NCI-H146 treated with DMSO at 0.1 percent for 48 hours (cell line): ENCODE results near the gene NCOA5.
"Not testable (repeated sequence)": the region's sequence is repeated elsewhere in the genome, so short reads cannot be mapped to it uniquely, and the experiment has no call there.

Experiments
- DNase-seq: peaks from one replicate; lab custom pipeline; 2025; ENCODE audit not compliant: unreplicated experiment; lab: John Stamatoyannopoulos, UW

Gene NCOA5

GRCh38 chr20:46121184-46121930, 31.6 kb upstream of the NCOA5 start:
- no peak for DNase-seq

DNA sequence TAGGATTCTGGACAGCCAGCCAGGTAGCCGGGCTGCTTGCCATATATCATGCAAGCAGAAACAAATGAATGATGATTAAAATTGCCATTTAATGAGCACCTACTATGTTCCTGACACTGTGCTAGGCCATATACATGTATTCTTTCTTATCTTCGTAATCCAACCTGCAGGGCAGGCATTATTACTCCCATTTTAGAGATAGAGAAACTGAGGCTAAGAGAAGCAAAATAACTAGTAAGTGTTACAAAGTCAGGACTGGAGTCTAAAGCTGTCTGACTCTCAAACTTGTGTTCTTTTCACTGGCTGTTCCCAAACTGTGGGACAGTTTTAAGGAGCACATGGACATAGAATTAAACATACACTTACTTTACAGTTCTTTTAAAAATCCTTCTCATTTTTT, 30.4 kb upstream of the NCOA5 start:
- DNase-seq = no peak

DNA sequence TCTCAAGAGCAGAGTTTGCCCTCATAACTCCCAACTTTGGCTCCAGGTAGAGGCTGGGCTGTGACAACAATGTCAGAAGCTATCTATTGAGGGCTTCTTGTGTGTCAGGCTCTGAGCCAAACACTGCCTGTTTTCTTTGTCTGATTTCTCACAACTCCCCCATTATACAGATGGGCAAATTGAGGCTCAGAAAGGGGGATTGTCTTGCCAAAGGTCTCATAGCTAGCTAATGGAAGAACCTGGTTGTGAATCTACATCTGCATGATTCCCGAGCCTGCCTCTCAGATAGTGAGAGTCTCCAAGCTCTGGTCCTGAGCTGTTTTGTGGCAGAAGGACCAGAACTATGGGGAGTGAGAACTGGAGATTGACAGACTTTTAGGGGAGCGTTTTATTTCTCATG, 29.8 kb upstream of the NCOA5 start:
- DNase-seq = no peak

GRCh38 chr20:46119028-46119546, 29.3 kb upstream of the NCOA5 start:
- no peak for DNase-seq

GRCh38 chr20:46118481-46119020, 28.8 kb upstream of the NCOA5 start:
- no peak for DNase-seq

DNA sequence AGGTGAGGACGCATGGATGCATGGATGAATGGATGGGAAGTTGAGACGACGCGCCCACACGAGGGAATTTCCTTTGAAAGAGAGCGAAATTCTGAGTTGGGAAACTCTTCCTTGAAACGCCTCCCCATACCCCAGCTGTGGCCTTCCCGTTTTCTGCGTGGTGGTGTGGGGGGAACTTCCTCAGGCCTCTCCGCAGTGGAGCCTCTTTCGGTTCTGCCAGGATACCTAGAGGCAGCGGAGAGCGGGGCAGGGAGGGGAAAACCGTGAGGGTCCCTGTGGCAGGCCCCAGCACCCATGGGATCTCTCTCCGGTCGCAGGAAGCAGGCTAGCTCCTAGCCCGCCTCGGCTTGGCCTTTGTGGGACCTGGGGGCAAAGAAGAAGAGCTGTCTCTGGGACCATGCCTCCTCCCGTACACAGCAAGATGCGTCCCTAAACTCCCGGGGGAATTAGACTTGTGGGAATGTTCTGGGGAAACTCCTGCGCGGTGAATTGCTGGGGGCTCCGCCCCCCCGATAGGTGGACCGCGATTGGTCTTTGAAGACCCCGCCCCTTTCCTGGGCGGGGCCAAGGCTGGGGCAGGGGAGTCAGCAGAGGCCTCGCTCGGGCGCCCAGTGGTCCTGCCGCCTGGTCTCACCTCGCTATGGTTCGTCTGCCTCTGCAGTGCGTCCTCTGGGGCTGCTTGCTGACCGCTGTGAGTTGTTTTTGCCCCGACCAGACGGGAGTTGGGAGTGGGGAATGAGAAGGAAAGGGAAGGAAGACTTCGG, 28.1 kb upstream of the NCOA5 start, which contains the start of gene CD40:
TSS of gene CD40 (plus strand) at position 611 of the 764 bp plus-strand sequence. CDS start at position 641, 30 bp downstream.
- peak; percentile 37 for DNase-seq

DNA sequence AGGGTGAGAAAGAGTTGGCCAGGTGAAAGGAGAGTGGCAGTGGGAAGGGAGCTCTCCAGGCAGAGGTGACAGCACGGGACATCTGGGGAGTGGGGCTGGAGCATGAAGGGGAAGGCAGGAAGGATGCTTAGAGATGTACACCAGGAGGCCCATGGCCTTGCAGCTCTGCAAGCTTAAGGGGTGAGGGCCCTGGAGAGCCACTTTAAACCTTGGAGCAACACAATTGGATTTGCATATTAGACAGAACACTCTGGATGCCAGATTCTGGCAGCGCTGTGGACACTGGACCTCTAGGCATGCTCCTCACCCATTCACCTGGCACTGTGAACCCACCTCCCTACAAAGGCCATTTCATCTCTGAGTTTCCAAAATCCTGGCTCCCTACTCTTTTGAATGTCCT, 24.7 kb upstream of the NCOA5 start:
- no peak for DNase-seq

GRCh38 chr20:46113113-46113470, 23.3 kb upstream of the NCOA5 start:
- DNase-seq = no peak

GRCh38 chr20:46112430-46113112, 22.8 kb upstream of the NCOA5 start:
- DNase-seq = no peak

GRCh38 chr20:46111836-46112212, 22.1 kb upstream of the NCOA5 start:
- no peak for DNase-seq

DNA sequence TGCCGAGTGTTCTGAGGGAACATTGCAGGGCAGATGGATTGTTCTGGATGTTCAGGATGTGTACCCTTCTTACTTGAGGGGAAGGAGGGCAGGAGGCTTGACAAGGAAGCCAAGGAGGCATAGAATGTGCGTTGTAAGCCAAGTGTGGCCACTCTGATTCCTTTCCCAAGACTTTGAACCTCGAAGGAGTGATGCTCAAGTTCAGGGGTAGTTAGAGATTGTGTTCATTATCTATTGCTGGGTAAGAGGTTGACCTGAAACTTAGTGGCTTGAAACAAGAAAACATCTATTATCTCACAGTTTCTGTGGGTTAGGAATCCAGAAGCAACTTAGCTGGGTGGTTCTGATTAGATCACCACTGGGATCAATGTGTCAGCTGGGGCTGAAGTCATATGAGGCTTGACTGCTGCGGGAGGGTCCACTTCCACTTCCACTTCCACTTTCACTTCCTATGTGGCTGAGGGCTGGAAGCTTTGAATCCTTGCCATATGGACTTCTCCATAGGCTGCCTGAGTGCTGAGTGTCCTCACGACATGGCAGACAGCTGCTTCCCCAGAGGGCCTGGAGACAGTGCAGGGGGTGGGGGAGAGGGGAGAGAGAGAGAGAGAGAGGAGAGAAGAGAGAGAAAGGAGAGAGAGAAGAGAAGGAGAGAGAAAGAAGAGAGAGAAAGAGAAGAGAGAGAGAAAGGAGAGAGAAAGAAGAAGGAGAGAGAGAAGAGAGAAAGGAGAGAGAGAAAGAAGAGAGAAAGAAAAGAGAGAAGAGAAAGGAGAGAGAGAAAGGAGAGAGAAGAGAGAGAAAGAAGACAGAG, 21.5 kb upstream of the NCOA5 start:
- no peak for DNase-seq

- DNase-seq = no peak
Measured at GRCh38 chr20:46108976-46109375, 19.2 kb upstream of the NCOA5 start.

DNA sequence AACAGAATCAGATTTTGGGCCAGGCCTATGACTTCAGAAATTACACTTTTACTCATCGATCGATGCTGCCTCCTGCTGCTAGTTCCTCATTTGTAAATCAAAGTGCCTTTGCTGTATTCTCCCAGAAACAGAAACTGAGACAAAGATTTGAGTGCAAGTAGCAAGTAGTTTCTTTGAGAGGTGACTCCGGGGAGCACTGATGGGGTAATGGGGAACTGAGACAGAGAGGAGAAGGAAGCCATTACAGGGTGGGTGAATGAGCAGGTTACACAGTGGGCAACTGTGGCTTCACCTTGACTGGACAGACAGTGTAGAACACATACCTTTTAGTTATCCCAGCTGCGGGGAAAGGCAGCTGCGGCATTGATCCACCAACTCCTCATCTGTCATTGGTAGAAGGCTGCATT, 18.7 kb upstream of the NCOA5 start:
- no peak for DNase-seq

DNA sequence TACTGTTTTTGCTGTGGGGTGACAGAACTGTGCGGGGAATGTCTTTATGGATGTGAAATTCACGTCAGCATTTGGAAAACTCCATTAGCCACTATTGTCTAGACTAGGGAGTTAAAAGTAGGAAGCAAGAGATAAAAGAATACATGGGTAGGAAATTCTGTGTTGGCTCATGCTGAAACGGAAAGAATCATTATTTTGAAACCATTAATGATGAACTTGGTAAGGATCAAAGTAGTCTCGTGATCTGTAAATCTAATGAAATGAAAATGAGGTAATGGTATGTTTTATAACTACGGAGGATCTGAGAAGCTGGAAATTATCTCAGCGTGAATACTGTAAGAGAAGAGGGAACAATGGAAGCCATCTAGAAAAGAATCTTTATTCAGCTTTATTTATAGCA, 17.3 kb upstream of the NCOA5 start:
- peak; percentile 39 for DNase-seq

- no peak for DNase-seq
Measured at GRCh38 chr20:46104262-46104661, 14.5 kb upstream of the NCOA5 start.

DNA sequence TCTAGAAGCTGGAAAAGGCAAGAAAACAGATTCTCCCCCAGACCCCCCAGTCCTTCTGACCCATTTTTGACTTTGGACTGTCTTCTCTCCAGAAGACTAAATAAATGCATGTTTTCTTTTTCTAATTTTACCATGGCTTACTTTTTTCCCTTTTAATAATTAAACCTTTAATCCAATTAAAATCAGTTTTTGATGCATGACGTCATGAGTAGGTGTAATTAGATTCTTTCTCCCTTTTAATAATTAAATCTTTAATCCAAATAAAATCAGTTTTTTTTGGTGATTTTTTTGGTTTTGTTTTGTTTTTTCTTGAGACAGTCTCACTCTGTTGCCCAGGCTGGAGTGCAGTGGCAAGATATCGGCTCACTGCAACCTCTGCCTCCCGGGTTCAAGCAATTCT, 13.2 kb upstream of the NCOA5 start:
- no peak for DNase-seq

- DNase-seq = no peak
Measured at GRCh38 chr20:46101957-46102356, 12.2 kb upstream of the NCOA5 start.

DNA sequence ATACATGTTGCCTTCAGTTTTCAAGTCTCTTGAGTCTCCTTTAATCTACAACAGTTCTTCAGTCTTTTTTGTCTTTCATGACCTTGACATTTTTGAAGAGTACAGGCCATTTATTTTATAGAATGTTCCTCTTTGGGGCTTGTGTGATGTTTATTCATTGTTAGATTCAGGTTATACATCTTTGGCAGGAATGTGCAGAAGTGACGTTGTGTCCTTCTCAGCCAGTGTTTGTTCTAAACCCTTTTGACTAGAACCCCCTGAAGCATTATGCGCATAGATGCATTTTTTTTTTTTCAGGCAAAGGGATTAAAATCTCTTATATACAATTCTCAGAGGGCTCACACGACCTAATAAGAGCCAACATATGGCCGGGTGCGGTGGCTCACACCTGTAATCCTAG, 11.2 kb upstream of the NCOA5 start:
- no peak for DNase-seq

GRCh38 chr20:46100444-46100843, 10.7 kb upstream of the NCOA5 start:
- not testable (repeated sequence) for DNase-seq

GRCh38 chr20:46099491-46100287, 9.9 kb upstream of the NCOA5 start:
- no peak for DNase-seq
